Measurements from ENCODE around the gene ERG.

Gene ERG

GRCh38 chr21:38538353-38538752 lies 40.1 kb upstream of the ERG start:
- DNase-seq (ENCODE audit: low read depth in 1 of 2, low spot score in 1 of 2): no peak
- Histone ChIP-seq H3K4me3 (replicated peaks; ENCODE audit: insufficient read depth, low read length) (no peak overlapping the region), H3K27me3 (ENCODE audit: insufficient read depth, poor library complexity, severe bottlenecking) (no peaks in the 10 kb centered on the region), H3K27ac (replicated peaks) (no peak overlapping the region)
- no peak for TF ChIP-seq REST (IDR thresholded peaks at IDR 0.05; ENCODE audit: insufficient replicate concordance, low read depth)
- no peak for TF ChIP-seq POLR2AphosphoS5 (IDR thresholded peaks at IDR 0.05; ENCODE audit: low read depth)
- TF ChIP-seq CTCF (IDR thresholded peaks at IDR 0.05; ENCODE audit: insufficient read depth, low read length): no peak
- TF ChIP-seq GABPA (IDR thresholded peaks at IDR 0.05; ENCODE audit: low read depth): no peak
- TF ChIP-seq SPI1 (IDR thresholded peaks at IDR 0.05; ENCODE audit: borderline replicate concordance, low read depth): no peak

GRCh38 chr21:38534591-38534990 lies 36.3 kb upstream of the ERG start:
- H3K4me3 ChIP-seq (replicated peaks; ENCODE audit: insufficient read depth, low read length): no peak overlapping the region
- H3K27ac ChIP-seq (replicated peaks): no peak overlapping the region
- no peaks in the 10 kb centered on the region for H3K27me3 ChIP-seq (ENCODE audit: insufficient read depth, poor library complexity, severe bottlenecking)
- TF ChIP-seq GABPA (IDR thresholded peaks at IDR 0.05; ENCODE audit: low read depth) (no peak), REST (IDR thresholded peaks at IDR 0.05; ENCODE audit: insufficient replicate concordance, low read depth) (no peak), SPI1 (IDR thresholded peaks at IDR 0.05; ENCODE audit: borderline replicate concordance, low read depth) (no peak), POLR2AphosphoS5 (IDR thresholded peaks at IDR 0.05; ENCODE audit: low read depth) (no peak), CTCF (IDR thresholded peaks at IDR 0.05; ENCODE audit: insufficient read depth, low read length) (no peak)
- DNase-seq (ENCODE audit: low read depth in 1 of 2, low spot score in 1 of 2): no peak

- no peak overlapping the region for H3K4me3 ChIP-seq (replicated peaks; ENCODE audit: insufficient read depth, low read length)
- DNase-seq (ENCODE audit: low read depth in 1 of 2, low spot score in 1 of 2): no peak
- no peak overlapping the region for H3K27ac ChIP-seq (replicated peaks)
- H3K27me3 ChIP-seq (ENCODE audit: insufficient read depth, poor library complexity, severe bottlenecking): no peaks in the 10 kb centered on the region
- TF ChIP-seq SPI1 (IDR thresholded peaks at IDR 0.05; ENCODE audit: borderline replicate concordance, low read depth) (no peak), REST (IDR thresholded peaks at IDR 0.05; ENCODE audit: insufficient replicate concordance, low read depth) (peak; percentile 87), CTCF (IDR thresholded peaks at IDR 0.05; ENCODE audit: insufficient read depth, low read length) (no peak), POLR2AphosphoS5 (IDR thresholded peaks at IDR 0.05; ENCODE audit: low read depth) (no peak), GABPA (IDR thresholded peaks at IDR 0.05; ENCODE audit: low read depth) (no peak)
Measured at GRCh38 chr21:38533887-38534286, 35.6 kb upstream of the ERG start.

Data from HL-60 (cell line).